Upper lobe of right lung (tissue), 1 donor: ENCODE measurements around the gene ELAC1. TPM values are rescaled to one million over a fixed set of nuclear protein-coding genes. Genes with fewer than 3 reads are reported as not detected.
"Not testable (repeated sequence)": the region's sequence is repeated elsewhere in the genome, so short reads cannot be mapped to it uniquely, and the experiment has no call there.

Experiments
- ATAC-seq: fragments of 200-7000 bp; cut with Tn5 transposase; one replicate; pipeline ENCODE4 v1.9.1; 2020; ENCODE audit warnings: mild to moderate bottlenecking, moderate library complexity
- DNase-seq: peaks from one replicate; pipeline ENCODE4 v3.0.0-alpha.2; 2020
- H3K27ac ChIP-seq: fragments of 200-600 bp; one replicate; pipeline ENCODE4 v1.8.0; 2022
- H3K27me3 ChIP-seq: fragments of 200-600 bp; one replicate; pipeline ENCODE4 v1.8.0; 2022; ENCODE audit warnings: mild to moderate bottlenecking
- H3K36me3 ChIP-seq: fragments of 200-600 bp; one replicate; pipeline ENCODE4 v1.8.0; 2022
- H3K4me1 ChIP-seq: fragments of 200-600 bp; one replicate; pipeline ENCODE4 v1.8.0; 2022
- H3K4me3 ChIP-seq: fragments of 200-600 bp; one replicate; pipeline ENCODE4 v1.8.0; 2022; ENCODE audit warnings: mild to moderate bottlenecking
- H3K9me3 ChIP-seq: fragments of 200-600 bp; one replicate; pipeline ENCODE4 v1.8.0; 2022
- CTCF ChIP-seq: fragments of 200-600 bp; IDR thresholded peaks from one replicate; pipeline ENCODE4 v1.8.0; 2022; ENCODE audit warnings: antibody characterized with exemption
- intact Hi-C: fragments of 100-400 bp; cut with DNase I; formaldehyde crosslinking; loops from one replicate; pipeline ENCODE4 v1.11.0; 2022
- total RNA-seq: library from RNA; stranded (reverse); fragmentation: NEBNext Ultra II Directional; extraction: Animal tissue kit (Norgen Biotek cat#: 25700); gene quantifications from one replicate; pipeline ENCODE4 v1.2.1, GENCODE V29; 2021
- donor health status: DM: no; HTN: yes; CAD: no; lungs with severe emphysema.

The ELAC1 gene
- total RNA-seq, 1 donor from 2014 or later: 6.8 TPM

- Histone ChIP-seq H3K36me3 (peaks cover 16% of the 10 kb centered on the region), H3K27ac (no peak overlapping the region), H3K4me3 (no peak overlapping the region), H3K9me3 (no peaks in the 10 kb centered on the region), H3K27me3 (no peaks in the 10 kb centered on the region), H3K4me1 (no peaks in the 10 kb centered on the region)
- DNase-seq (no peak), ATAC-seq (no peak)
- no peak for TF ChIP-seq CTCF
- intact Hi-C loops: no loop called here
These were observed 18.7 kb downstream of the ELAC1 start for GRCh38 chr18:50986360-50987087.

GRCh38 chr18:50987261-50987660 lies 19.4 kb downstream of the ELAC1 start:
- H3K27me3 ChIP-seq: no peaks in the 10 kb centered on the region
- no peak overlapping the region for H3K27ac ChIP-seq

GRCh38 chr18:50989711-50990110 lies 21.9 kb downstream of the ELAC1 start:
- Histone ChIP-seq H3K4me3 (no peak overlapping the region), H3K36me3 (peaks cover 7% of the 10 kb centered on the region), H3K27ac (no peak overlapping the region), H3K4me1 (no peaks in the 10 kb centered on the region), H3K9me3 (no peaks in the 10 kb centered on the region), H3K27me3 (no peaks in the 10 kb centered on the region)
- no peak for TF ChIP-seq CTCF
- intact Hi-C loops: no loop called here
- no peak for DNase-seq
- no peak for ATAC-seq

More at GRCh38 chr18:50987261-50987660, 19.4 kb downstream of the ELAC1 start:
- Histone ChIP-seq H3K4me3 (no peak overlapping the region), H3K9me3 (no peaks in the 10 kb centered on the region), H3K4me1 (no peaks in the 10 kb centered on the region), H3K36me3 (peaks cover 16% of the 10 kb centered on the region)
- intact Hi-C loops: no loop called here
- no peak for TF ChIP-seq CTCF
- DNase-seq (no peak), ATAC-seq (no peak)

- Histone ChIP-seq H3K4me1 (no peaks in the 10 kb centered on the region), H3K4me3 (no peak overlapping the region), H3K9me3 (no peaks in the 10 kb centered on the region), H3K27ac (no peak overlapping the region), H3K27me3 (no peaks in the 10 kb centered on the region), H3K36me3 (no peaks in the 10 kb centered on the region)
- DNase-seq (no peak), ATAC-seq (no peak)
- intact Hi-C loops: no loop called here
- TF ChIP-seq CTCF: no peak
These were observed 24.5 kb downstream of the ELAC1 start for GRCh38 chr18:50992351-50992762.

GRCh38 chr18:50994031-50994430 lies 26.2 kb downstream of the ELAC1 start:
- no peak for TF ChIP-seq CTCF

GRCh38 chr18:51003174-51003573 lies 35.3 kb downstream of the ELAC1 start:
- intact Hi-C loops, ATAC-seq, H3K4me3 ChIP-seq, DNase-seq, H3K9me3 ChIP-seq, H3K27me3 ChIP-seq, H3K27ac ChIP-seq, H3K4me1 ChIP-seq, H3K36me3 ChIP-seq: not testable (repeated sequence)

More at GRCh38 chr18:50994031-50994430, 26.2 kb downstream of the ELAC1 start:
- H3K4me3 ChIP-seq: no peak overlapping the region
- ATAC-seq (no peak), DNase-seq (no peak)
- no peak overlapping the region for H3K27ac ChIP-seq
- H3K27me3 ChIP-seq: no peaks in the 10 kb centered on the region
- no peaks in the 10 kb centered on the region for H3K9me3 ChIP-seq
- intact Hi-C loops: no loop called here
- H3K36me3 ChIP-seq: no peaks in the 10 kb centered on the region
- no peaks in the 10 kb centered on the region for H3K4me1 ChIP-seq
